ENCODE data around the gene FIBIN.

DNA sequence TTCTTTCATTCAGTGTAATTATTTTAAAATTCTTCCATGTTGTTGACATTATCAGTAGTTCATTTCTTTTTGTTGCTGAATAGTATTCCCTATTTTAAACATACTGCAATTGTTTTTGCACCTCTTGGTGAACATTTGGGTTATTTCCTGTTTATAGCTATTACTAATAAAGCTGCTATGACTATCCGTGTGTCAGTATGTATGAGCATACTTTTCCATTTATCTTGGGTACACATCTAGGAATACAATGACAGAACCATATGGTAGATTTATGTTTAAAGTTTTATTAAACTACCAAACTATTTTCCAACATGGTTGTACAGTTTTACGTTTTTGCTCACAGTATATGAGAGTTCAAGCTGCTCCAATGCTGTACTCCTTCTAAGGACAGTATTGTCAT is 22.0 kb upstream of the FIBIN start:
- TF ChIP-seq, protein P1, sequence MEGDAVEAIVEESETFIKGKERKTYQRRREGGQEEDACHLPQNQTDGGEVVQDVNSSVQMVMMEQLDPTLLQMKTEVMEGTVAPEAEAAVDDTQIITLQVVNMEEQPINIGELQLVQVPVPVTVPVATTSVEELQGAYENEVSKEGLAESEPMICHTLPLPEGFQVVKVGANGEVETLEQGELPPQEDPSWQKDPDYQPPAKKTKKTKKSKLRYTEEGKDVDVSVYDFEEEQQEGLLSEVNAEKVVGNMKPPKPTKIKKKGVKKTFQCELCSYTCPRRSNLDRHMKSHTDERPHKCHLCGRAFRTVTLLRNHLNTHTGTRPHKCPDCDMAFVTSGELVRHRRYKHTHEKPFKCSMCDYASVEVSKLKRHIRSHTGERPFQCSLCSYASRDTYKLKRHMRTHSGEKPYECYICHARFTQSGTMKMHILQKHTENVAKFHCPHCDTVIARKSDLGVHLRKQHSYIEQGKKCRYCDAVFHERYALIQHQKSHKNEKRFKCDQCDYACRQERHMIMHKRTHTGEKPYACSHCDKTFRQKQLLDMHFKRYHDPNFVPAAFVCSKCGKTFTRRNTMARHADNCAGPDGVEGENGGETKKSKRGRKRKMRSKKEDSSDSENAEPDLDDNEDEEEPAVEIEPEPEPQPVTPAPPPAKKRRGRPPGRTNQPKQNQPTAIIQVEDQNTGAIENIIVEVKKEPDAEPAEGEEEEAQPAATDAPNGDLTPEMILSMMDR (IDR thresholded peaks at IDR 0.05): no peak
- no peak for TF ChIP-seq EP300 (IDR thresholded peaks at IDR 0.05)
- TF ChIP-seq POLR2A (IDR thresholded peaks at IDR 0.05): no peak

Data from ovary (tissue), 3 donors.